Activated CD8-positive, alpha-beta T cell treated with anti-CD3 and anti-CD28 coated beads for 36 hours (primary cell): ENCODE data around the gene FAM174A. TPM values are rescaled to one million over a fixed set of nuclear protein-coding genes. Genes with fewer than 3 reads are reported as not detected.

Experiments used
- ATAC-seq: fragments of 200-7000 bp; cut with Tn5 transposase; one replicate; pipeline ENCODE4 v1.10.0; 2021; ENCODE audit warnings: mild to moderate bottlenecking, moderate library complexity
- CTCF ChIA-PET: fragments of 350-600 bp; sonication (Branson Sonifier 250); formaldehyde crosslinking; loops from one replicate; lab custom pipeline; 2021; ENCODE audit warnings: antibody characterized with exemption; lab: Charles Lee
- POLR2A ChIA-PET: fragments of 350-600 bp; sonication (Branson Sonifier 250); formaldehyde crosslinking; loops from one replicate; lab custom pipeline; 2021; ENCODE audit warnings: antibody characterized with exemption; lab: Charles Lee
- DNase-seq: peaks from one replicate; pipeline ENCODE4 v3.0.0-alpha.2; 2020
- H3K27ac Mint-ChIP-seq: one replicate; pipeline ENCODE4 v1.8.0; 2021; ENCODE audit warnings: mild to moderate bottlenecking, mixed read lengths
- H3K27me3 Mint-ChIP-seq: one replicate; pipeline ENCODE4 v1.8.0; 2021; ENCODE audit warnings: mixed read lengths
- H3K36me3 Mint-ChIP-seq: one replicate; pipeline ENCODE4 v1.8.0; 2021; ENCODE audit warnings: low read depth, mixed read lengths
- H3K4me1 Mint-ChIP-seq: one replicate; pipeline ENCODE4 v1.8.0; 2021; ENCODE audit warnings: low read depth, mixed read lengths
- H3K4me3 Mint-ChIP-seq: one replicate; pipeline ENCODE4 v1.8.0; 2021; ENCODE audit warnings: mild to moderate bottlenecking, moderate library complexity, mixed read lengths
- H3K9me3 Mint-ChIP-seq: one replicate; pipeline ENCODE4 v1.8.0; 2021; ENCODE audit warnings: mixed read lengths
- intact Hi-C: fragments of 100-400 bp; cut with micrococcal nuclease; formaldehyde crosslinking; loops from one replicate; pipeline ENCODE4 v1.10.0; 2022
- total RNA-seq, 2 experiments: library from RNA; stranded (reverse); gene quantifications; one replicate each; pipeline ENCODE4 v1.2.3, GENCODE V29; 2021
- TF ChIP-seq, protein P1 (sequence below): fragments of 200-600 bp; IDR thresholded peaks from one replicate; pipeline ENCODE4 v1.8.0; 2022; ENCODE audit warnings: antibody characterized with exemption, mild to moderate bottlenecking

Gene FAM174A
- total RNA-seq, 2 experiments from 2014 or later = 5.9 to 6.6 TPM

DNA sequence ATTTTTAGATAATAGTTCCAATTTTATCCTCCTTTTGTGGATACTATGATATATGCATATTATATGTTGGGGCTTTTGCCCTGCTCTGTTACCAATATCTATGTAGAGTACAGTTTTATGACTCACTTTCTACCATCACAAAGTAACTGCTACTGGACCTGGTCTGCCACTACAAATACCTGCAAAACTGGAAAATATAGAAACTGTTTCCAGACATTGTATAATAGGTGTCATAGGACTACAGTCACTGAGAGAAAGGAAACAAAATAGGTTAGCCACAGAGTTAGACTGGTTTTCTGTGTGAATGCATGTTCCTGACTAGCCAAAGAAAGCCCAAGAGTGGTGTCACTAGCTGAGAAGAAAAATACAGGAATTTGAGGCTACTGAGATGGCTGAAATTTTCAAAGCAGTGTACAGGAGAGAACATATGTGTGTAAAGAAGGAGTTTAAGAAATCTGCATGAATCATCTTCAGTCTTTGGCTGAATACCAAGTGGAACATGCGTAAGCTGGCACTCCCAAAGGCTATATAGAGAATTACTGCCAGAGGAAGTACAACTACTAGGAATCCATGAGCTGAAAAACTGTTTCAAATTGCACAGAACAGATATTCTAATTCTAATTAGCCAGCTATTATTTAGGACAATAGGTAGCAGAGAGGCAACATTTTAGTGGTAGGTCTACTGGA, 29.0 kb upstream of the FAM174A start:
- no peak overlapping the region for H3K4me3 Mint-ChIP-seq
- H3K36me3 Mint-ChIP-seq = no peaks in the 10 kb centered on the region
- TF ChIP-seq, protein P1, sequence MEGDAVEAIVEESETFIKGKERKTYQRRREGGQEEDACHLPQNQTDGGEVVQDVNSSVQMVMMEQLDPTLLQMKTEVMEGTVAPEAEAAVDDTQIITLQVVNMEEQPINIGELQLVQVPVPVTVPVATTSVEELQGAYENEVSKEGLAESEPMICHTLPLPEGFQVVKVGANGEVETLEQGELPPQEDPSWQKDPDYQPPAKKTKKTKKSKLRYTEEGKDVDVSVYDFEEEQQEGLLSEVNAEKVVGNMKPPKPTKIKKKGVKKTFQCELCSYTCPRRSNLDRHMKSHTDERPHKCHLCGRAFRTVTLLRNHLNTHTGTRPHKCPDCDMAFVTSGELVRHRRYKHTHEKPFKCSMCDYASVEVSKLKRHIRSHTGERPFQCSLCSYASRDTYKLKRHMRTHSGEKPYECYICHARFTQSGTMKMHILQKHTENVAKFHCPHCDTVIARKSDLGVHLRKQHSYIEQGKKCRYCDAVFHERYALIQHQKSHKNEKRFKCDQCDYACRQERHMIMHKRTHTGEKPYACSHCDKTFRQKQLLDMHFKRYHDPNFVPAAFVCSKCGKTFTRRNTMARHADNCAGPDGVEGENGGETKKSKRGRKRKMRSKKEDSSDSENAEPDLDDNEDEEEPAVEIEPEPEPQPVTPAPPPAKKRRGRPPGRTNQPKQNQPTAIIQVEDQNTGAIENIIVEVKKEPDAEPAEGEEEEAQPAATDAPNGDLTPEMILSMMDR = no peak
- intact Hi-C loops = no loop called here
- ChIA-PET POLR2A (interaction anchor here (0.6 kb wide), 1 partner anchor 728 kb away, joined by 3 read pairs; no protein-coding TSS in a partner anchor), CTCF (no interaction called here)
- H3K9me3 Mint-ChIP-seq = no peaks in the 10 kb centered on the region
- no peak overlapping the region for H3K27ac Mint-ChIP-seq
- no peak for ATAC-seq
- no peaks in the 10 kb centered on the region for H3K27me3 Mint-ChIP-seq
- no peaks in the 10 kb centered on the region for H3K4me1 Mint-ChIP-seq
- DNase-seq = no peak

DNA sequence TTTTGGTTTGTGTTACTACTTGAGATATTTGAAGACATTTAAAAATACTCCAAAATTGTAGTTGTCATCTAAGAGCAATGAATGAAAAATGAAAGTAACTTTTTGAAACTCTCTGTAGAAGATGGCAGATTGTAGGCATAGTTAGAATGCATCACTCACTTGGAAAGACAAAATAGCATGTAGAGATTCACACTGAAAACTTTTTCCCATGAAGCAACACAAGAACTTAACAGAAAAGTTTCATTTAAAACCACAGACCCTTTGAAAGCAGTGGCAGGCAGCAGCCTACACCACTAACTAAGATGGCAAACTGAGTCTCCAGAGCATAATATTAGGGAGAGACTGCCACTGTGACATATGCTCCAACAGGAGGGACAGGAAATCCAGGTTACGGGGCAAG, 18.9 kb upstream of the FAM174A start:
- H3K36me3 Mint-ChIP-seq = peaks cover 5% of the 10 kb centered on the region
- TF ChIP-seq, protein P1 = no peak
- DNase-seq (no peak), ATAC-seq (no peak)
- no peak overlapping the region for H3K4me3 Mint-ChIP-seq
- intact Hi-C loops = no loop called here
- no peaks in the 10 kb centered on the region for H3K27me3 Mint-ChIP-seq
- peaks cover 11% of the 10 kb centered on the region for H3K9me3 Mint-ChIP-seq
- ChIA-PET CTCF (no interaction called here), POLR2A (no interaction called here)
- no peaks in the 10 kb centered on the region for H3K4me1 Mint-ChIP-seq
- no peak overlapping the region for H3K27ac Mint-ChIP-seq

DNA sequence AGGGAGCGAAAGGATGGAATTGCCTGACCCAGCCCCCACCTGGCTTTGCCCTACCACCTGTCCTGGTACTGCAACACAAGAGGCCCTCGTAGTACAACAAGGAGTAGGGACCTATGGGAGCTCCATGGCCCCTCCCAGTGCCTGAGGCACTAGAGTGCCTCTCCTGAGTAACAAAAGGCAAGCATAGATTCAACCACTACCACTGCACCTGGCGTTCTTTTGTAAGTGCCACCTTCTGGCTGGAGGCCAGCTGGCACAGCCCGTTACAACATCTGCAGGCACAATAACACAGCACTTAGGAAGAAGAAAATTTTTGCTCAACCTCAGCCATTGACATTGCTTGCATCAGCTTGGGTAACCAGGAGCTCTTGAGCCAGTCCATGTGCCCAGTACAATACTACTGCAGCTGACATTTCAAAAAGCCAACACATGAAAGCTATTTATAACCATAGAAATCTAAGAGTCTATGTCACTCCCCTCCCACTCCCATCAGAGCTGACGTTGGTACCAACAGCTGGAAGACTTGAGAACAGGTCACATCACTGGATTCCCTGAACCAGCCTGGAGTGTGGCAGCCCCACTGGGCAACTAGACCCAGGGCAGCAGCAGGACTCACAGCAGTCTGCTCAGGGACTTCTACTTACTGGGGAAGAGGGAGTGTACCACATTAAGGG, 17.7 kb upstream of the FAM174A start:
- ATAC-seq (no peak), DNase-seq (no peak)
- Mint-ChIP-seq H3K4me3 (no peak overlapping the region), H3K9me3 (peaks cover 11% of the 10 kb centered on the region), H3K4me1 (no peaks in the 10 kb centered on the region), H3K27ac (no peak overlapping the region), H3K27me3 (no peaks in the 10 kb centered on the region), H3K36me3 (peaks cover 5% of the 10 kb centered on the region)
- intact Hi-C loops = no loop called here
- TF ChIP-seq, protein P1 = no peak
- ChIA-PET POLR2A (no interaction called here), CTCF (no interaction called here)

DNA sequence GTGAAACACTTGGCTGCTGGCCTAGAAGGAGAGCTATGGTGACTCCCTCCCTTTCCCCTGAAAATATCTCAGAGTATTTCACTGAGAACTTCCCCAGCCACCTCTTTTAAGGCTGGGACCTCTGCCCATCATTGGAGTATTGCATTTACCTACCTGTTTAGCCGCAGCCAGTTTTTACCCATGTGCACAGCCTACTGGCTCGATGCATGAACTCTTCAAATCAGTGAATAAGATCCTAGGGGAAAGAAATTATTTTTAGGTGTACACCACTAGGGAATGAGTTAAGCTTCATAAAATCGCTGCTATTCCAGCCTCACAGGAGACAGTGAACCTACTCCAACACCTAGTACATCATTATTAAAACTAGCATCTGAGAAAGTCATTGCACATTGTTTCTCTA, 16.8 kb upstream of the FAM174A start:
- DNase-seq (no peak), ATAC-seq (no peak)
- peaks cover 5% of the 10 kb centered on the region for H3K36me3 Mint-ChIP-seq
- H3K27ac Mint-ChIP-seq = no peak overlapping the region
- no peak overlapping the region for H3K4me3 Mint-ChIP-seq
- intact Hi-C loops = no loop called here
- no peaks in the 10 kb centered on the region for H3K4me1 Mint-ChIP-seq
- no peaks in the 10 kb centered on the region for H3K27me3 Mint-ChIP-seq
- peaks cover 16% of the 10 kb centered on the region for H3K9me3 Mint-ChIP-seq
- TF ChIP-seq, protein P1 = no peak
- POLR2A ChIA-PET = interaction anchor here (0.6 kb wide), 2 partner anchors 46 to 48 kb away, joined by 3 read pairs; no protein-coding TSS in a partner anchor
- CTCF ChIA-PET = no interaction called here

DNA sequence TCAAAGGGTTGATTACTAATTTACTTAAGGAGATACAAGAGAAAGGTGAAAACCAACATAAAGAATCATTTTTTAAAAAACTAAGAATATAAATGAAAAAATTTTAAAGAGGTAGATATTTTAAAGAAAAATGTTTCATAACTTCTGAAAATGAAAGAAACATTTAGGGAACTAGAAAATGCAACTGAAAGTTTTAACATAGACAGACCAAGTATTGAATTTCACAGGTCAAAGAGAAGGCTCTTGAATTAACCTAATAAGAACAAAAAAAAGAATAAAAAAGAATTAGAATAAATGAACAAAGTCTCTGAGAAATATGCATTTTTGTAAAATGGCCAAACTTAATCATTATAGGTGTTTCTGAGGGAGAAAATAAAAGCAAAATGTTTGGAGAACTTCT, 16.1 kb upstream of the FAM174A start:
- no peaks in the 10 kb centered on the region for H3K27me3 Mint-ChIP-seq
- no peaks in the 10 kb centered on the region for H3K4me1 Mint-ChIP-seq
- ChIA-PET POLR2A (interaction anchor here (0.6 kb wide), 1 partner anchor 47 kb away, joined by 3 read pairs; no protein-coding TSS in a partner anchor), CTCF (no interaction called here)
- no peak overlapping the region for H3K4me3 Mint-ChIP-seq
- H3K27ac Mint-ChIP-seq = no peak overlapping the region
- DNase-seq (no peak), ATAC-seq (no peak)
- TF ChIP-seq, protein P1 = no peak
- intact Hi-C loops = no loop called here
- peaks cover 16% of the 10 kb centered on the region for H3K9me3 Mint-ChIP-seq
- H3K36me3 Mint-ChIP-seq = peaks cover 5% of the 10 kb centered on the region
